Erythroblast (primary cell): ENCODE results near the gene WDR45B.

ENCODE experiments used
- DNase-seq, 2 experiments: peaks; one replicate each; lab custom pipeline; 2025; lab: John Stamatoyannopoulos, UW
- GATA1 ChIP-seq: IDR thresholded peaks from 2 replicates; pipeline ENCODE4 v1.6.1; 2011; ENCODE audit warnings: low read depth, mild to moderate bottlenecking, control low read depth, low read length, moderate library complexity
- POLR2A ChIP-seq: IDR thresholded peaks from 2 replicates; pipeline ENCODE4 v1.6.1; 2011; ENCODE audit warnings: mild to moderate bottlenecking, low read length

The WDR45B gene

GRCh38 chr17:82602487-82602886, 45.8 kb downstream of the WDR45B start:
- no peak for TF ChIP-seq POLR2A
- no peak for TF ChIP-seq GATA1
- no peak for DNase-seq

- no peak for DNase-seq
- TF ChIP-seq GATA1 (no peak), POLR2A (no peak)
Measured at GRCh38 chr17:82601447-82602000, 46.7 kb downstream of the WDR45B start.

- no peak for TF ChIP-seq GATA1
- TF ChIP-seq POLR2A = no peak
- DNase-seq = no peak
Measured at GRCh38 chr17:82600731-82601446, 47.4 kb downstream of the WDR45B start.

GRCh38 chr17:82599674-82600661, 48.3 kb downstream of the WDR45B start:
- DNase-seq = no peak
- TF ChIP-seq GATA1 (no peak), POLR2A (no peak)

GRCh38 chr17:82598256-82599119, 49.8 kb downstream of the WDR45B start:
- no peak for DNase-seq
- no peak for TF ChIP-seq POLR2A
- no peak for TF ChIP-seq GATA1

- TF ChIP-seq GATA1 (no peak), POLR2A (no peak)
- no peak for DNase-seq
Measured at GRCh38 chr17:82596837-82597672, 51.2 kb downstream of the WDR45B start.

- DNase-seq = no peak
Measured at GRCh38 chr17:82596296-82596695, 51.9 kb downstream of the WDR45B start.

GRCh38 chr17:82595893-82596292, 52.4 kb downstream of the WDR45B start:
- no peak for TF ChIP-seq POLR2A
- no peak for TF ChIP-seq GATA1
- no peak for DNase-seq

More at GRCh38 chr17:82596296-82596695, 51.9 kb downstream of the WDR45B start:
- no peak for TF ChIP-seq POLR2A

GRCh38 chr17:82594571-82594970, 53.7 kb downstream of the WDR45B start:
- no peak for TF ChIP-seq GATA1
- TF ChIP-seq POLR2A = no peak
- DNase-seq = no peak

GRCh38 chr17:82593590-82594087, 54.6 kb downstream of the WDR45B start:
- DNase-seq = no peak
- TF ChIP-seq GATA1 (no peak), POLR2A (no peak)

GRCh38 chr17:82592767-82593589, 55.3 kb downstream of the WDR45B start:
- TF ChIP-seq GATA1 = no peak
- TF ChIP-seq POLR2A = no peak
- peak; percentile 68 to 78 for DNase-seq

GRCh38 chr17:82592289-82592766, 55.9 kb downstream of the WDR45B start:
- DNase-seq = peak in 1 of 2 experiments; percentile 34
- no peak for TF ChIP-seq POLR2A
- no peak for TF ChIP-seq GATA1
